ENCODE data around the gene DNM2. TPM values are rescaled to one million over a fixed set of nuclear protein-coding genes. Genes with fewer than 3 reads are reported as not detected.

The DNM2 gene
- total and polyA plus RNA-seq, 2 donors (not counting 1 experiment from before 2014, with no cell fraction given) = 42.6 to 76.8 TPM

DNA sequence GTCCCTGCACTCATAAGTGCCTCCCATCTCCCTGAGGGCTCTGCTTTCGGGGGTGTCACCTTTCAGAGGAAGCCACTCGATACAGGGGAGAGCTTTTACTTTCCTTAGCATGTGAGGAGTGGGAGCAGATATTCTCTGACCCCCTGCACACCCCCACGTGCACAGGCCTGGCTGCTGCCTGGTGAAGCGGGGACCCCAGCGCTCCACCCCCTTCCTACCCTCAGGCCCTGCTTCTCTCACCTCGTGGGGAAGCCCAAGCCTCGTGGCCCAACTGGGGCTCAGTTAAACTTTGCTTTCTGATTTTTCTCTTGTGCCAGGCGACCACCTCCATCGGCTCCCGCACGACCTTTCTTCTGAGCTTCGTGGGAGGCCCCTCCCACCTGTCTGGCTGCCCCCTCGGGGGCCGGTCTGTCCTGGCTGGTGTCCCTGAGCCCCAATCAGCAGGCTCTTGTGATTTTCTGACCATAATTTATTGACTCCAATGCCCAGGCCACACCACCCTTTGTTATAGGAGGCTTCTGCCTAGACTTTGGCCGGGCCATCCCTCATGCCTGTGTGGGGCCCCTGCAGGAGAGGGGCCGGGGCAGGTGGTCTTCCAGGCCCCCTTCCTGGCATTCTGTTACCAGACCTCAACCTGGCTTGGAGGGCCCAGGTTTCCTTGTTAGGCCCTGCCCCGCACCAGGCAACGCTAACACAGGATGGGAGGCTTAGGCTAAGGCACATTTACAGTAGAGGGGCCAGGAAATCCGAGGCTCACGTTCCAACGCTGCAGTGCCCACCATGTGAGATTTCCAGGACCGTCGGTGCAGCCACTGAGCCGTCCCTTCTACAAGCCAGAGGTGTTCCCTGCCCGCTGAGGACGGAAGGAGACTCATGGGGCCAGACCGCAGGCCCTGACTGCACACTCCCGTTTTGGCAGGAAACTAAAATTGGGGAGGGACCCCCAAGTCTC lies 114.4 kb downstream of the DNM2 start:
- Histone ChIP-seq H3K9me3 (ENCODE audit: control insufficient read depth, insufficient read depth, low read depth, low read length) (no peaks in the 10 kb centered on the region), H4K20me1 (ENCODE audit: control insufficient read depth, extremely low read depth, insufficient read depth, low read length) (no peaks in the 10 kb centered on the region), H3K36me3 (ENCODE audit: control insufficient read depth, insufficient read depth, low read length) (peaks cover 17% of the 10 kb centered on the region), H3K4me3 (replicated peaks in 1 of 4; ENCODE audit: control extremely low read depth in 1 of 4, insufficient read depth in 1 of 4, low read depth in 3 of 4, low read length in 4 of 4) (no peak overlapping the region), H3K79me2 (ENCODE audit: control insufficient read depth, insufficient read depth, low read length) (no peaks in the 10 kb centered on the region), H3K9ac (ENCODE audit: insufficient read depth, low read length) (no peak overlapping the region), H2AFZ (ENCODE audit: low read length) (no peak overlapping the region), H3K4me1 (ENCODE audit: control insufficient read depth, extremely low read depth, insufficient read depth, low read length) (peaks cover 8% of the 10 kb centered on the region), H3K4me2 (ENCODE audit: extremely low read depth, insufficient read depth, low read length) (no peak overlapping the region), H3K27me3 (ENCODE audit: control insufficient read depth, insufficient read depth, low read length) (no peaks in the 10 kb centered on the region), H3K27ac (ENCODE audit: insufficient read depth, low read length) (no peak overlapping the region)
- no peak for TF ChIP-seq EZH2 (IDR thresholded peaks at IDR 0.05; ENCODE audit: low read length, missing control alignments)
- TF ChIP-seq, protein P1, sequence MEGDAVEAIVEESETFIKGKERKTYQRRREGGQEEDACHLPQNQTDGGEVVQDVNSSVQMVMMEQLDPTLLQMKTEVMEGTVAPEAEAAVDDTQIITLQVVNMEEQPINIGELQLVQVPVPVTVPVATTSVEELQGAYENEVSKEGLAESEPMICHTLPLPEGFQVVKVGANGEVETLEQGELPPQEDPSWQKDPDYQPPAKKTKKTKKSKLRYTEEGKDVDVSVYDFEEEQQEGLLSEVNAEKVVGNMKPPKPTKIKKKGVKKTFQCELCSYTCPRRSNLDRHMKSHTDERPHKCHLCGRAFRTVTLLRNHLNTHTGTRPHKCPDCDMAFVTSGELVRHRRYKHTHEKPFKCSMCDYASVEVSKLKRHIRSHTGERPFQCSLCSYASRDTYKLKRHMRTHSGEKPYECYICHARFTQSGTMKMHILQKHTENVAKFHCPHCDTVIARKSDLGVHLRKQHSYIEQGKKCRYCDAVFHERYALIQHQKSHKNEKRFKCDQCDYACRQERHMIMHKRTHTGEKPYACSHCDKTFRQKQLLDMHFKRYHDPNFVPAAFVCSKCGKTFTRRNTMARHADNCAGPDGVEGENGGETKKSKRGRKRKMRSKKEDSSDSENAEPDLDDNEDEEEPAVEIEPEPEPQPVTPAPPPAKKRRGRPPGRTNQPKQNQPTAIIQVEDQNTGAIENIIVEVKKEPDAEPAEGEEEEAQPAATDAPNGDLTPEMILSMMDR (conservative IDR thresholded peaks at IDR 0.05 in 1 of 2, IDR thresholded peaks at IDR 0.05 in 1 of 2; ENCODE audit: low read depth in 1 of 2, low read length in 2 of 2) = no peak
- no peak for DNase-seq (ENCODE audit: low read depth in 2 of 2)

DNA sequence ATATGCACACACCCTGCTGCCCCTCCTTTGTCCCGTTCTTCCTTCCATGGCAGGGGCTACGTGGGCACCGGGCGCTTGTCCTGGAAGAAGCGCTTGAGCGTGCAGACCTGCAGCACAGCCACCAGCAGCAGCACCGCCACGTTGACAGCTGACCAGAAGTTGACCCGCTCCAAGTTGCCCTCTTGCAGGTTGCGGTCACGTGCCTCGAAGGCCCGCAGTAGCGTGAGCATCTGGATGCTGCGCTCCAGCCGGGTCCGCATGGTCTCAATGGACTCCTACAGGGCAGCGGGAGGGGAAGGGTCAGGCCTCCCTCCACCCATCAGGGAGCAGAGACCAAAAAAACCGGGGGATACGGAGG lies 115.0 kb downstream of the DNM2 start:
- H3K4me3 ChIP-seq (replicated peaks in 1 of 4; ENCODE audit: control extremely low read depth in 1 of 4, insufficient read depth in 1 of 4, low read depth in 3 of 4, low read length in 4 of 4) = no peak overlapping the region
- H3K9me3 ChIP-seq (ENCODE audit: control insufficient read depth, insufficient read depth, low read depth, low read length) = no peaks in the 10 kb centered on the region
- peaks cover 8% of the 10 kb centered on the region for H3K4me1 ChIP-seq (ENCODE audit: control insufficient read depth, extremely low read depth, insufficient read depth, low read length)
- TF ChIP-seq EZH2 (IDR thresholded peaks at IDR 0.05; ENCODE audit: low read length, missing control alignments) = no peak
- TF ChIP-seq, protein P1 (conservative IDR thresholded peaks at IDR 0.05 in 1 of 2, IDR thresholded peaks at IDR 0.05 in 1 of 2; ENCODE audit: low read depth in 1 of 2, low read length in 2 of 2) = no peak
- H3K27me3 ChIP-seq (ENCODE audit: control insufficient read depth, insufficient read depth, low read length) = no peaks in the 10 kb centered on the region
- H2AFZ ChIP-seq (ENCODE audit: low read length) = no peak overlapping the region
- H4K20me1 ChIP-seq (ENCODE audit: control insufficient read depth, extremely low read depth, insufficient read depth, low read length) = no peaks in the 10 kb centered on the region
- no peak overlapping the region for H3K9ac ChIP-seq (ENCODE audit: insufficient read depth, low read length)
- no peak overlapping the region for H3K4me2 ChIP-seq (ENCODE audit: extremely low read depth, insufficient read depth, low read length)
- no peak for DNase-seq (ENCODE audit: low read depth in 2 of 2)
- H3K79me2 ChIP-seq (ENCODE audit: control insufficient read depth, insufficient read depth, low read length) = no peaks in the 10 kb centered on the region
- H3K27ac ChIP-seq (ENCODE audit: insufficient read depth, low read length) = no peak overlapping the region
- H3K36me3 ChIP-seq (ENCODE audit: control insufficient read depth, insufficient read depth, low read length) = peaks cover 17% of the 10 kb centered on the region

GRCh38 chr19:10835089-10835753 lies 117.3 kb downstream of the DNM2 start:
- Histone ChIP-seq H3K36me3 (ENCODE audit: control insufficient read depth, insufficient read depth, low read length) (peaks cover 9% of the 10 kb centered on the region), H2AFZ (ENCODE audit: low read length) (no peak overlapping the region), H3K9me3 (ENCODE audit: control insufficient read depth, insufficient read depth, low read depth, low read length) (no peaks in the 10 kb centered on the region), H3K27me3 (ENCODE audit: control insufficient read depth, insufficient read depth, low read length) (no peaks in the 10 kb centered on the region), H4K20me1 (ENCODE audit: control insufficient read depth, extremely low read depth, insufficient read depth, low read length) (no peaks in the 10 kb centered on the region), H3K4me2 (ENCODE audit: extremely low read depth, insufficient read depth, low read length) (peak overlapping the region; percentile 40), H3K4me1 (ENCODE audit: control insufficient read depth, extremely low read depth, insufficient read depth, low read length) (peaks cover 8% of the 10 kb centered on the region), H3K79me2 (ENCODE audit: control insufficient read depth, insufficient read depth, low read length) (no peaks in the 10 kb centered on the region), H3K4me3 (replicated peaks in 1 of 4; ENCODE audit: control extremely low read depth in 1 of 4, insufficient read depth in 1 of 4, low read depth in 3 of 4, low read length in 4 of 4) (peak overlapping the region in 3 of 4 experiments; percentile 22 to 80 (median 42)), H3K9ac (ENCODE audit: insufficient read depth, low read length) (no peak overlapping the region), H3K27ac (ENCODE audit: insufficient read depth, low read length) (peak overlapping the region; percentile 18)
- DNase-seq (ENCODE audit: low read depth in 2 of 2) = no peak
- TF ChIP-seq, protein P1 (conservative IDR thresholded peaks at IDR 0.05 in 1 of 2, IDR thresholded peaks at IDR 0.05 in 1 of 2; ENCODE audit: low read depth in 1 of 2, low read length in 2 of 2) = no peak
- no peak for TF ChIP-seq EZH2 (IDR thresholded peaks at IDR 0.05; ENCODE audit: low read length, missing control alignments)

All from fibroblast of lung (primary cell).